Measurements from ENCODE around the gene FAM78A.

The FAM78A gene

DNA sequence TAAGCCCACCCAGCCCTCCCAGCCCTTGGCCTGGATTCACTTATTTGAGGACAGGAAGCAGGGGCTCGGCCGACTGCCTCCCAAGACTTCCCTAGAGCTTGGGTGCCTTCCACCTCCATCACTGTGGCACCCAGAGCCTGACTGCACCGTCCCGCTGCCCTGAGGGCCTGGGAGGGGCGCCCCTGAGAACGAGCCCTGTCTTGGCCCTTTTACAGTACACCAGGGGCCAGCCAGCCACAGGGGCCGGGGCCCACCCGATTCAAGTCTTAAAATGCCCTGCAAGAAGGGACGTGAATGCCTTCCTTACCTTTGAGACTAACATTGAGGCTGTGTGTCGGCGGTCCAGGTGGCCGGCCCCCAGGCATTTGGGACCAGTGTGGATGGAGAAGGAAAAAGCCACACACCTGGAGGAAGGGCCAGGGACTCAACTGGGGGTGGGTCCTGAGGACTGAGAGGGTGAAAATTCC lies 16.8 kb downstream of the FAM78A start:
- no peak for TF ChIP-seq FOXP2 (optimal IDR thresholded peaks at IDR 0.05; ENCODE audit: borderline replicate concordance, extremely low read depth, extremely low read length, insufficient read depth)
- no peak for TF ChIP-seq TAF1 (IDR thresholded peaks at IDR 0.05; ENCODE audit: borderline replicate concordance, insufficient read depth, low read length)

GRCh38 chr9:131258698-131259431 lies 17.4 kb downstream of the FAM78A start:
- no peak for TF ChIP-seq REST (IDR thresholded peaks at IDR 0.05; ENCODE audit: insufficient read depth in 1 of 2, low read depth in 2 of 2, low read length in 2 of 2)
- no peak for TF ChIP-seq POLR2AphosphoS5 (IDR thresholded peaks at IDR 0.05; ENCODE audit: low read depth, low read length)
- TF ChIP-seq FOXP2 (optimal IDR thresholded peaks at IDR 0.05; ENCODE audit: borderline replicate concordance, extremely low read depth, extremely low read length, insufficient read depth), result no peak
- TF ChIP-seq SIN3A (IDR thresholded peaks at IDR 0.05; ENCODE audit: borderline replicate concordance, insufficient read depth, low read length), result no peak
- no peak for TF ChIP-seq TAF1 (IDR thresholded peaks at IDR 0.05; ENCODE audit: borderline replicate concordance, insufficient read depth, low read length)

DNA sequence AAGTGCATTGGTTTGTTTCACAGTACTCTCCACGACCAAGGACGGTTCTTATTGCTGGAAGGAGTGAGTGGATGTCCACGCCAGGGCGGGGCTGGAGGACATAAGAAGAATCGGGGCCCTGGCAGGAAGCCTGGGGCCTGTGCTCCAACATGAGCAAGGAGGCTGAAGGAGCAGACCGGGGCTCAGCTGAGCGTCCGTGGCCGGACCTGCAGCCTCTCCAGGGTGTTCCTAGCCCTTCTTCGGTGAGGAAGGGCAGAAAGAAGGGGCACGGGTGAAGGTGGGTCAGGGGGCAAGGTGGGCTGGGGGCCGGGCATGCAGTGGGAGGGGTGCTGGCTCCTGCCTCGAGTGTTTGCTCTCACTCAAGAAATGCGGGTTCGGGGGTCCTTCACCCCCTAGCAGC lies 18.1 kb downstream of the FAM78A start:
- TF ChIP-seq TAF1 (IDR thresholded peaks at IDR 0.05; ENCODE audit: borderline replicate concordance, insufficient read depth, low read length) (no peak), SIN3A (IDR thresholded peaks at IDR 0.05; ENCODE audit: borderline replicate concordance, insufficient read depth, low read length) (no peak), FOXP2 (optimal IDR thresholded peaks at IDR 0.05; ENCODE audit: borderline replicate concordance, extremely low read depth, extremely low read length, insufficient read depth) (no peak), POLR2AphosphoS5 (IDR thresholded peaks at IDR 0.05; ENCODE audit: low read depth, low read length) (no peak), REST (IDR thresholded peaks at IDR 0.05; ENCODE audit: insufficient read depth in 1 of 2, low read depth in 2 of 2, low read length in 2 of 2) (no peak)

DNA sequence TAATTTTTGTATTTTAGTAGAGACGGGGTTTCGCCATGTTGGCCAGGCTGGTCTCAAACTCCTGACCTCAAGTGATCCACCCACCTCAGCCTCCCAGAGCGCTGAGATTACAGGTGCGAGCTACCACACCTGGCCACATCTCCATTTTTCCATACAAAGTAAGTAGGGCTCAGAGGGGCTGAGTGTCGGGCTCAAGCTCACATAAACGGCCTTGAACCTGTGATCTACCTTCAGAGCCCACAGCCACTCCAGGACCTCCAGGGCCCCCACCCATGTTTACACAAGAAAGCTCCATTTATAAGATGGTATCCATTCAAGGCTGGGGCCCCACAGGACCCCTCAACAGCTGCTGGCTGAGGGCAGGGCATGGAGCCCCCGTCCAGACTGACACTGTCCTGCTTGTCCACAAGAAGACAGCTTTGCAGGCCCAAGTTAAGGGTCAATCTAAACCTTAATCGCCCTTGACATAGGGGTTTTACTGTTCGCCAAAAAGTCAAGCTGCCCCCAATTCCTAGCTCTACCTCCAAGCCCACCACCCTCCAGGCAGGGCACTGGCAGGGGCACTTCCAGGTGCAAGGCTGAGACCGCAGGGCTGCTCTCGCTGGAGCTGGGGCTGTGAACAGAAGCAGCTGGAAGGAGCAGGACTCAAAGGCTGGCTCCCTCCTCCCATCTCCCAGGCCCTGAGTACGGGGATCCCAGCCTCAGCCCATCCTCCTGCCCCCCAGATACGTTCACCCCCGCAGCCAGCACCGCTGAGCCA lies 18.9 kb downstream of the FAM78A start:
- no peak for TF ChIP-seq POLR2AphosphoS5 (IDR thresholded peaks at IDR 0.05; ENCODE audit: low read depth, low read length)
- TF ChIP-seq FOXP2 (optimal IDR thresholded peaks at IDR 0.05; ENCODE audit: borderline replicate concordance, extremely low read depth, extremely low read length, insufficient read depth), result no peak
- no peak for TF ChIP-seq REST (IDR thresholded peaks at IDR 0.05; ENCODE audit: insufficient read depth in 1 of 2, low read depth in 2 of 2, low read length in 2 of 2)
- no peak for TF ChIP-seq SIN3A (IDR thresholded peaks at IDR 0.05; ENCODE audit: borderline replicate concordance, insufficient read depth, low read length)
- TF ChIP-seq TAF1 (IDR thresholded peaks at IDR 0.05; ENCODE audit: borderline replicate concordance, insufficient read depth, low read length), result no peak

DNA sequence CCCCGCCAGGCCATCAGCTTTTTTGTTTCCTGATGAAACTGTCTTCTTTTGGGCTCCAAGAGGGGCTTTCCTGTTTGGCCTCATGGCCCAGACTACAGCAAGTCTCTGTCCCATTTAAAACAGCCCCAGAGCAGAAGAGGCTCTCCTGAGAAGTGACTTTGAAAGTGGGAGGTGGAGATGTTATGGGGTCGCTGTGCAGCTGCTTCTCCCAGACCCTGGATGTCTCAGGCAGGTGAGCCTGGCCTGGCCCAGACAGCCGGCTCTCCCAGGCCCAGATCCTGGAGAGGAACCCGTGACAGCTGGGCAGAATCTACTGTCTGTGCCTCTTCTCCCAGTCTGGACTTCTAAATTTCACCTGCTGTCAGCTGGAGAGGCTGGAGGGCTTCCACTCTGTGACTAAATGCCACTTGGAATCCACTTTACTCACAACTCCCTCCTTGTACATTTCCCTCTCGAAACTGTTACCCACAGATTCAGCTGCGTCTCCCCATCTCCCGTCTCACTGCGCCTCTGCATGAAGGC lies 20.6 kb downstream of the FAM78A start:
- no peak for TF ChIP-seq SIN3A (IDR thresholded peaks at IDR 0.05; ENCODE audit: borderline replicate concordance, insufficient read depth, low read length)
- no peak for TF ChIP-seq TAF1 (IDR thresholded peaks at IDR 0.05; ENCODE audit: borderline replicate concordance, insufficient read depth, low read length)
- TF ChIP-seq REST (IDR thresholded peaks at IDR 0.05; ENCODE audit: insufficient read depth in 1 of 2, low read depth in 2 of 2, low read length in 2 of 2), result no peak

All from PFSK-1 (cell line).